Measurements from ENCODE around the gene PTBP3. TPM values are rescaled to one million over a fixed set of nuclear protein-coding genes. Genes with fewer than 3 reads are reported as not detected.

The PTBP3 gene
- total RNA-seq, 1 donor from 2014 or later, result 58.9 TPM

DNA sequence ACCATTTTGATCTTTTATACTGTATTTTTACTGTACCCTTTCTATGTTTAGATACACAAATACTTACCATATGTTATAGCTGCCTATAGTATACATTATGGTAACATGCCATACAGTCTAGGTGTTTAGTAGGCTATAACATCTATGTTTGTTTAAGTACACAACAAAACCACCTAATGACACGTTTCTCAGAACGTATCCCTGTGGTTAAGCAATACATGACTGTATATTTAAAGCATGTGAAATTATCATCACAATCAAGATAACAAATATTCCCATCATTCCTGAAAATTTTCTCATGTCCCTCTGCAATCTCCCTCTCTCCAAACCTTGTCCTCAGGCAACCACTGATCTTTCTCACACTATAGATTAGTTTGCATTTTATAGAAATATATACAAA, 91.9 kb downstream of the PTBP3 start:
- intact Hi-C loops (cut with DNase I), result no loop called here
- no peaks in the 10 kb centered on the region for H3K9me3 ChIP-seq
- TF ChIP-seq POLR2A (IDR thresholded peaks at IDR 0.05), result no peak
- TF ChIP-seq, protein P1, sequence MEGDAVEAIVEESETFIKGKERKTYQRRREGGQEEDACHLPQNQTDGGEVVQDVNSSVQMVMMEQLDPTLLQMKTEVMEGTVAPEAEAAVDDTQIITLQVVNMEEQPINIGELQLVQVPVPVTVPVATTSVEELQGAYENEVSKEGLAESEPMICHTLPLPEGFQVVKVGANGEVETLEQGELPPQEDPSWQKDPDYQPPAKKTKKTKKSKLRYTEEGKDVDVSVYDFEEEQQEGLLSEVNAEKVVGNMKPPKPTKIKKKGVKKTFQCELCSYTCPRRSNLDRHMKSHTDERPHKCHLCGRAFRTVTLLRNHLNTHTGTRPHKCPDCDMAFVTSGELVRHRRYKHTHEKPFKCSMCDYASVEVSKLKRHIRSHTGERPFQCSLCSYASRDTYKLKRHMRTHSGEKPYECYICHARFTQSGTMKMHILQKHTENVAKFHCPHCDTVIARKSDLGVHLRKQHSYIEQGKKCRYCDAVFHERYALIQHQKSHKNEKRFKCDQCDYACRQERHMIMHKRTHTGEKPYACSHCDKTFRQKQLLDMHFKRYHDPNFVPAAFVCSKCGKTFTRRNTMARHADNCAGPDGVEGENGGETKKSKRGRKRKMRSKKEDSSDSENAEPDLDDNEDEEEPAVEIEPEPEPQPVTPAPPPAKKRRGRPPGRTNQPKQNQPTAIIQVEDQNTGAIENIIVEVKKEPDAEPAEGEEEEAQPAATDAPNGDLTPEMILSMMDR (IDR thresholded peaks at IDR 0.05), result no peak
- TF ChIP-seq POLR2AphosphoS5 (IDR thresholded peaks at IDR 0.05; ENCODE audit: insufficient read depth in 1 of 2, low read depth in 1 of 2), result no peak
- no peaks in the 10 kb centered on the region for H3K36me3 ChIP-seq
- no peak overlapping the region for H3K27ac ChIP-seq
- no peaks in the 10 kb centered on the region for H3K4me1 ChIP-seq
- DNase-seq (ENCODE audit: extremely low spot score in 2 of 2), result no peak
- H3K4me3 ChIP-seq, result no peak overlapping the region
- no peaks in the 10 kb centered on the region for H3K27me3 ChIP-seq

DNA sequence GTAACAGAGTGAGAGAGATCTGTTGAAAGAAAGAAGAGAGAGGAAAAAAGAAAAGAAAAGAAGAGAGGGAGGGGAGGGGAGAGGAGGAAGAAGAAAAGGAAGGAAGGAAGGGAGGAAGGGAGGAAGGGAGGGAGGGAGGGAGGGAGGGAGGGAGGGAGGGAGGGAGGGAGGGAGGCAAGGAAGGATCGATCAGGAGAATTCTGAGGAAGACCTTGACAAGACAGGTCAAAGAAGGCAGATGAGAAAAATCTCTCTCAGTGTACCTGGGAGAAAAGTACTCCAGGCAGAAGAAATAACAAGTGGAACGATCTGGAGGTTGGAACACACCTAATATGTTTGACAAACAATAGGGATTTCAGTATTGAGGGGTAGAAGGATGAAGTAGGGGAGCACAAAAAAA, 93.7 kb downstream of the PTBP3 start:
- no peaks in the 10 kb centered on the region for H3K36me3 ChIP-seq
- H3K27ac ChIP-seq, result no peak overlapping the region

DNA sequence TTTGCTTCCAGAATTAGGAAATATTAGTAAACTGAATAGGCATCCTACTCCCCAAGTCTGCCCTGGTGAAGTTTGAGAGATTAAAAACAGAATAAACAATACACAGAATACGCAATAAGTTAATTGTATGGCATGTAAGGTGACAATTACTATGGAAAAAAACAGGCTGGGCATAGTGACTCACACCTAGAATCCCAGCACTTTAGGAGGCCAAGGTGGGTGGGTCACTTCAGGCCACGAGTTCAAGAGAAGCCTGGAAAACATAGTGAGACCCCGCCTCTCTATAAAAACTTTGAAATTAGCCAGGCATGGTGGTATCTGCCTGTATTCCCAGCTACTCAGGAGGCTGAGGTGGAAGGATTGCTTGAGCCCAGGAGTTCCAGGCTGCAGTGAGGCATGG, 94.1 kb downstream of the PTBP3 start:
- DNase-seq (ENCODE audit: extremely low spot score in 2 of 2), result no peak
- intact Hi-C loops (cut with DNase I), result no loop called here
- Histone ChIP-seq H3K4me1 (peaks cover 6% of the 10 kb centered on the region), H3K4me3 (no peak overlapping the region), H3K9me3 (no peaks in the 10 kb centered on the region), H3K36me3 (no peaks in the 10 kb centered on the region), H3K27me3 (no peaks in the 10 kb centered on the region), H3K27ac (no peak overlapping the region)
- TF ChIP-seq, protein P1 (IDR thresholded peaks at IDR 0.05), result no peak
- no peak for TF ChIP-seq POLR2AphosphoS5 (IDR thresholded peaks at IDR 0.05; ENCODE audit: insufficient read depth in 1 of 2, low read depth in 1 of 2)
- no peak for TF ChIP-seq POLR2A (IDR thresholded peaks at IDR 0.05)

More for the DNA sequence above, 93.7 kb downstream of the PTBP3 start:
- no peak for DNase-seq (ENCODE audit: extremely low spot score in 2 of 2)
- intact Hi-C loops (cut with DNase I), result no loop called here
- peaks cover 1% of the 10 kb centered on the region for H3K4me1 ChIP-seq
- no peak overlapping the region for H3K4me3 ChIP-seq
- no peaks in the 10 kb centered on the region for H3K9me3 ChIP-seq
- TF ChIP-seq, protein P1 (IDR thresholded peaks at IDR 0.05), result no peak
- TF ChIP-seq POLR2AphosphoS5 (IDR thresholded peaks at IDR 0.05; ENCODE audit: insufficient read depth in 1 of 2, low read depth in 1 of 2) (no peak), POLR2A (IDR thresholded peaks at IDR 0.05) (no peak)
- no peaks in the 10 kb centered on the region for H3K27me3 ChIP-seq

DNA sequence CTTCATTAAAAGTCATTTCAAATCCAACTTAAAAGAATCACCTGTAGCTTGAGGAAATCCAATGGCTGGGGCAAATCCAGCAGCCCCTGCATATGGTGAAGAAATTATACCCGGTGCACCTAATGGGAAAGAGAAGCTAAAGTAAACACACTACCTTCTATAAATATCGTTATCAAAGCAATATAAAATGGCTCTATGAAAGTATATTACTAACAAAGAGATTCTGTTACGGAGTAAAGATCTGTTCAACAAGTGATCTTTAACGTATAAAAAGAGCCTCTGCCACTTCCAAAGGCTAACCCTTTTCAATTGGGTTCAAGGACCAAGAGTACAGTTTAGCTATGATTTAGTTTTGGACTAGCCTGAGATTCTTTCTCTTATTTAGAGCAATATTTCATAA, 98.6 kb downstream of the PTBP3 start:
- H3K36me3 ChIP-seq, result peaks cover 0 to 9% of the 10 kb centered on the region in 2 donors
- TF ChIP-seq POLR2A (IDR thresholded peaks at IDR 0.05), result no peak
- TF ChIP-seq, protein P1 (IDR thresholded peaks at IDR 0.05), result no peak
- TF ChIP-seq POLR2AphosphoS5 (IDR thresholded peaks at IDR 0.05; ENCODE audit: insufficient read depth in 1 of 2, low read depth in 1 of 2), result no peak
- H3K9me3 ChIP-seq, result no peaks in the 10 kb centered on the region
- no peak overlapping the region for H3K27ac ChIP-seq
- peaks cover 17% of the 10 kb centered on the region for H3K4me1 ChIP-seq
- no peaks in the 10 kb centered on the region for H3K27me3 ChIP-seq
- H3K4me3 ChIP-seq, result no peak overlapping the region
- intact Hi-C loops (cut with DNase I), result no loop called here
- no peak for DNase-seq (ENCODE audit: extremely low spot score in 2 of 2)

DNA sequence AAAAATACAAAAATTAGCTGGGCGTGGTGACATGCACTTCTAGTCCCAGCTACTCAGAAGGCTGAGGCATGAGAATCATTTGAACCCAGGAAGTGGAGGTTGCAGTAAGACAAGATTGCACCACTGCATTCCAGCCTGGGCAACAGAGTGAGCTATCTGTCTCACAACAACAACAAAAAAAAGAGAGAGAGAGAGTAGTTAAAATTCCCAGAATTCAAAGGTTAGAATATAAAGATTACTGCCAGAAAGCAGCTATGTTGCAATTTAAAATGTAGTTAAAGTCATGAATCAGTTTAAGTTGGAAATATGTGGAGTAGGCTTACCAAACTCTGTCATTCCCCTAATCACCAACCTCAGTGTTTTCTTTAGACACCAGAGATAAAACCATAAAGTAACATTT, 99.7 kb downstream of the PTBP3 start:
- no peak for DNase-seq (ENCODE audit: extremely low spot score in 2 of 2)
- Histone ChIP-seq H3K27me3 (no peaks in the 10 kb centered on the region), H3K27ac (no peak overlapping the region), H3K9me3 (no peaks in the 10 kb centered on the region), H3K4me1 (peaks cover 17% of the 10 kb centered on the region), H3K36me3 (peaks cover 0 to 9% of the 10 kb centered on the region in 2 donors), H3K4me3 (no peak overlapping the region)
- TF ChIP-seq POLR2A (IDR thresholded peaks at IDR 0.05) (no peak), POLR2AphosphoS5 (IDR thresholded peaks at IDR 0.05; ENCODE audit: insufficient read depth in 1 of 2, low read depth in 1 of 2) (no peak)
- TF ChIP-seq, protein P1 (IDR thresholded peaks at IDR 0.05), result no peak
- intact Hi-C loops (cut with DNase I), result no loop called here

Measured in vagina (tissue), 2 donors.